HL-60/S4 treated with phorbol 12-myristate 13-acetate at 8.2 ng/mL for 4 days and 3 days (cell line): ENCODE measurements around the gene EYA2.

Experiments used
- in situ Hi-C: fragments of 300-500 bp; cut with MboI; formaldehyde crosslinking; loops from 2 replicates; pipeline ENCODE4 v1.15.0; 2022; ENCODE audit warnings: low sequenced_read_pairs

The EYA2 gene

DNA sequence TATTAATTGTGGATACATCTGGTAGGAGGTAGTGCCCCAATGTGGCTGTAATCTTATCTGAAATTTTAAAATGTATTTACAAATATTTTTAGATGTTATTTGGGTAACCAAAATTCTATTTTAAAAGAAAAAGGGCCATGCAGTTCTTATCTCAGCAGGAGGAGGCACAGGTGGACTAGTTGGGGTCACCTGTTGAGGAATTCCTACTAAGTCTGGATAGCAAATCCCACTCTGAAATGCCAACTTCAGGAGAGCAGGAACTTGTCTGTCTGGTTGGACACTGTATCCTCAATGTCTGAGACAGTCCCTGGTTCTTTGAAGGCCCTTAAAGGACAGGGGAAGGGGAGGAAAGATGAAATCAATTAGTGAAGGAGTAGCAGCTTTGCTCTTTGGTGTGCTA lies 82.6 kb downstream of the EYA2 start:
- in situ Hi-C loops = no loop called here

DNA sequence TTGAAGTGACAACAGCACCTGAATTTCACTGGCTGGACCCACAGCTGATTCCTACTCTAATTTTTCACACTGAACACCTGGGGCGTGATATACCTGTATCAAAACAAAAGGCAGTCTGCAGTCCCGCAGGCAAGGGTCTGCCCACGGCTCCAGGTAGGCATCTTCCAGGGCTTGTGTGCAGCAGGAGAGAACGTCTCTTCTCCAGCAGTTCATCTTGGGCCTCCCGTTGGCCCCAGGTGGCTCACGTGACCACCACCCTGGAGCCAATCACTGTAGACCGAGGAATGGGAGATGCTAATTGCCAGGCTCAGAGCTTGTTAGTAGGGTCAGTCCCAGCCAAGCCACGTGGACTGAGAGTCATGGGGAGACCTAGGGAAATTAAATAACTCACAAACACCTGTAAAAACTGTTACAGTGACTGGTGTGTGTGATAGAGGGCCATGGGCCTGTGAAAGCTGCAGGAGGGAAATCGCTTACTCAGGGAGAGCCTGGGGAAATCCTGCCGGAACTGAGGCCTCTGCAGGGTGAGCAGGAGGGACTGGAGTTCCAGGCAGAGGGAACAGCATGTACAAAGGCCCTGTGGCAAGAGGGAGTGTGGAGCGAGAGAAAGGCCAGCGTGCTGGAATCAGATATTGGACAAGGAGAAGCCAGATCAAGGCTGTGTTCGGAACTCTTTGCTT lies 83.4 kb downstream of the EYA2 start:
- in situ Hi-C loops = no loop called here

DNA sequence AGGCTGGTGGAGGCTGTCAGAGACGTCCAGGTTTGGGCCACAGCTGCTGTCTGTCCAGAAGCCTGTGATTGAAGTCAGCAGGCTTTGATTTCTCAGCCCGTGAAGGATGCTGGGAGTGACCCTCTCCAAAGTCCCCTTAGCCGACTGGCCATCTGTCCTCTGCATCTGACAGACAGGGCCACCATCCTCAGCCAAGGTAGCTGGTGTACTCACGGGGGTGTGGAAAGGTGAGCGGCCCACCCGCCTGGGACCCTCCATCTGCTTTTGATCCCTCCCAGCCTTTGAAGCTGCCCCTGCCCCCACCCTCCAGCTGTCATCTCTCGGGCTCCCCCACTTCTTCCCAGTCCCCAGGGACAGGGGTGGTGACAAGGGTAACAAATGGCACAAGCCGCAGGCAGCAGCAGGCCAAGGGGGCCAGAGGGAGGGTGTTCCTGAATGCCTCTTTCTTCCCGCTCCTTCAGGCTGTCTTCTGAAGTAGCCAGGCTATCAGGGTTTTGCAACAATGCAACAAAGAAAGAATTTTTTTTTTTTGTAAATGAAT lies 84.4 kb downstream of the EYA2 start:
- in situ Hi-C loops = no loop called here

DNA sequence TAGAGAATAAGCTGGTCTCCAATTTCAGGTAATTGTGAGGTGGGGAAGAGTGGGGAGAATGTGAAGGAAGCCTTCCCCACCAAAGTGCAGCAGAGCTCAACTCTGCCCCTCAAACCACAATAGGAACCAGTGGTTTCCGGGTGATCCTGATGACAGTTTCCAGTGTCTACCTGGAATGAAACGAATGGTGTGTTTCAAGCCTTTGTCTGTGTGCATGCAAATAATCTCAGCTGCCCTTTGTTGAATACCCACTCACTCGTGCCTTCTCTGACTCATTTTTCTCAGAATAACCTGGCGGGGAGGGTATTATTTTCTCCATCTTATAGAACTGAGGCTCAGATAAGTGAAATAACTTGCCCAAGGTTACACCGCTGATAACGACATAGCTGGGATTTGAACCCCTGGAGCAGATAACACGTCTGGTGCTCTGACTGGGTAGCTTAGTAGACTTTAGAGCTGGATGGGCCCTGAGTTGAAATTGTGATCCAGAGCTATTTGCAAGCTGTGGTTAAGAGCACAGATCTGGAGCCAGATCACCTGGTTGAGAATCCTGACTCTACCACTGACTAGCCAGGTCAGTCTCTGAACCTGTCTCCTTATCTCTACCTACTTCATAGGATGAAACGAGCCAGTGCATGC lies 85.1 kb downstream of the EYA2 start:
- in situ Hi-C loops = no loop called here

DNA sequence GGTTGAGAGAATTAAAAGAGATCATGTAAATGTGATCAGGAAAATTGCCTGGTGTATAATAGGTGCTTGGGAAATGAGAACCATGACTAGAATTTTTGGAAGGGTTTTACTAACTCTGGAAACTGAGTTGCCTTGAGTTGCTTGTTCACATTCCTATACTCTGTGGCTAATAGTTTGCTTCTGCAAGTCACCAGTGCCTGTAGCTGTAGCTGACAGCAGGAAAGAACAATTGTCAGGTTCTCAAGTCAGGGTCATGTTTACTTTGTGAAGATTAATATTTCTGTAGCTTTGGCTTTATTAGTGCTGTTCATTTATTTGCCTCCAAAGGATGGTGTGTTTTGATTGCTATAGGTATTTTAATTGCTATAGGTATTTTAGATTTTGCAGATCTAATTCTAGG lies 86.5 kb downstream of the EYA2 start:
- in situ Hi-C loops = no loop called here

DNA sequence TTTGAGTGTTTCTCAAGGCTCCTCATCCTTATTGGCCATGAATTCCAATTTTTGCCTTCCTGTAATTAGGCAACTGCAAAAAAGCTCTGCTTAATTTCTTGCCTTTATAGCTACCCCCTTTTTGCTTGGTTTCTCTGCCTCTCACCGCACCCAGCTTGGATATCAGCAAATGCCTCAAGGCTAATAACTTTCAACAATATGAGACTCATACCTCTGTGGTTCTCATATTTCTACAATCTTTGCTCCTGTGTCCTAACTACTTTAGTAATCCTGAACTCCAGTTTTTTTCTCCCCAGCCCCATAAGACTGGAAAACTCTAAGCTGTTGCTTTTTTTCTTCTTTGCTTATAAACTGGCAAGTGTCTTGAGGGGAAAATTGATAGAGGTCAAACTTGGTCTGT lies 88.8 kb downstream of the EYA2 start:
- in situ Hi-C loops = no loop called here

DNA sequence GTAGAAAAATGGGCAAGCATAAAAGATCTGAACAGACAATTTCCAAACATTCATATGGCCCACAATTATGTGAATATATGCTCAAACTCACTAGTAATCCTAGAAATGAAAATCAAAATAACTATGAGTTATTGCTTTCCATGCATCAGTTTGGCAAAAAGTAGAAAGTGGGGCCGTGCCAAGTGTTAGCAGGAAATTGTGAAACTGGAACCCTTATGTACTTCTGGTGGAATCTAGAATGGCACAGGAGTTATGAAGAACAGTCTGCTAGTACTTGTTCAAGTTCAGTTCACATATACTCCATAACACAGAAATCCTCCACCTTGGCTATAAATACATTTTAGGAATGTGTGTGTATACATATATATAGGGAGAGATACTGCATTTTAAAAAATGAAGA lies 89.8 kb downstream of the EYA2 start:
- in situ Hi-C loops = no loop called here

DNA sequence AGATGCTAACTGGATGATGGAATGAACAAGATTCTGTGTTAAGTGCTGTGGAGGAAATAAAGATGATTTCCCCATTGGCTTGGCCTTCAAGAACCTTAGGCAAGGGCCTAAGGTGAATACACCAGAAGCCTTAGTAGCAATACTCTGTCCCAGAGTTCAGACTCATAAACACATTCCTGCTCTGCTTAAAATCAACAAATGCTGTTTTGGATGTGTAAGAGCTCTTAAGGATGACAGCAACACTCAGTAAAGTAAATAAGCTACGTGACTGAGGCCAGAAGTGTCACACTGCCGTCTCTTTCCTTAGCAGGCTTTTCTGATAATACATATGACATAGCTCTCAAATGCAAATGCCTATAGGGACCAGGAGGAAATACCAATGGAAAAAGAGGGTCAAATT lies 90.6 kb downstream of the EYA2 start:
- in situ Hi-C loops = no loop called here

DNA sequence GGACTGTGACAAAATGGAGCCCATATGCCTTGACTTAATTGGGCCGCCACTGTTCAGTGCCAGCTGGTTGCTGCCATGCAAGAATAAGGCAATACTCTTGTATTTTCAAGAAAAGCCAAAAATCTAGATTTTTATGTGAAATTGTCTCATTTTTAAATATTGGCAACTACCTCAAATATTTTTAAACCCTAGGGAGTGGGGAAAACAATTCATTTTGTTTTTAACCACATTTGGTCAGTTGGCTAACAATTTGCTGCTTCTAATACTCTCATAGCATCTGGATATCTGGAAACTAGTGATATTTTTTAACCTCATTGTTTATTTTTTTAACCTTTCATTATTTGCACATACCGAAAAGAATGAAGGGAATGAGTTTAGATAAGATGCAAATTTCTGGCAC lies 91.0 kb downstream of the EYA2 start:
- in situ Hi-C loops = no loop called here

DNA sequence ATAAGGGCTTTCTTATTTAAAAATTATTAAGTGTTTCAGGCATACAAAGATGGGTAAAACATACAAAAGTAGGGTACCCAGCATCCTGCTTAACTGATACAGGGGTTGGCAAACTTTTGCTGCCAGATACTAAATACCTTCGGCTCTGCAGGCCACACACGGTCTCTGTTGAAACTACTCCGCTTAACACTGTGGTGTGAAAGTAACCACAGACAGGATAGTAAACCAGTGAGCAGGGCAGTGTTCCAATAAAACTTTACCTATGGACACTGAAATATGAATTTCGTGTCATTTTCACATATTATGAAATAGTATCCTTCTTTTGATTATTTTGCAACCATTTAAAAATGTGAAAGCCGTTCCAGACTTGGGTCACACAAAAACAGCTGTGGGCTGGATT lies 92.4 kb downstream of the EYA2 start:
- in situ Hi-C loops = no loop called here

DNA sequence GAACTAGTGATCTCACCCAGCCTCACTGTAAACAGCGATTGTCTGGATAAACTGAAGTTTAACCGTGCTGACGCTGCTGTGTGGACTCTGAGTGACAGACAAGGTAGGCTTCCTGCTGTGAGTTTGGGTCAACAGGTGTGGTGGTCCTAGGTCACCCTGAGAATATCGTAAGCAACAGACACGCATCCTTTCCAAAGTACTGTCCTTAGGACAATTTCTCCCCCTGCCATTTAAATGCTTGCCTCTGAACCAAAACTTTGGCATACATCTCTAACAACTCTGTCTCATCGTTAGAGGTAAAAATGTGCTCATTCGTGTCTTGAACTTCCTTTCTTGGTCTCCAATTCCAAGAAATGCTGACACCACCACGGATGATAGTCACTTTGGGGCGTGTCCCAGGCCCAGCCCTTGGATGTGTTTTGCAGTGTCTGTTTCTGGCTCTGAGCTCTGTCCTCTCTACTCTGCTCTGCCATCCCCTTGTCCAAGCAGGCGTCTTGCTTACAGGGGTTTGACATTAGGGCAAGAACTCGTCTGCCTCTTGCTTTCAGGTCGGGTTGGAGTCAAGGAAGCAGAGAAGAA lies 95.5 kb downstream of the EYA2 start:
- in situ Hi-C loops = no loop called here

DNA sequence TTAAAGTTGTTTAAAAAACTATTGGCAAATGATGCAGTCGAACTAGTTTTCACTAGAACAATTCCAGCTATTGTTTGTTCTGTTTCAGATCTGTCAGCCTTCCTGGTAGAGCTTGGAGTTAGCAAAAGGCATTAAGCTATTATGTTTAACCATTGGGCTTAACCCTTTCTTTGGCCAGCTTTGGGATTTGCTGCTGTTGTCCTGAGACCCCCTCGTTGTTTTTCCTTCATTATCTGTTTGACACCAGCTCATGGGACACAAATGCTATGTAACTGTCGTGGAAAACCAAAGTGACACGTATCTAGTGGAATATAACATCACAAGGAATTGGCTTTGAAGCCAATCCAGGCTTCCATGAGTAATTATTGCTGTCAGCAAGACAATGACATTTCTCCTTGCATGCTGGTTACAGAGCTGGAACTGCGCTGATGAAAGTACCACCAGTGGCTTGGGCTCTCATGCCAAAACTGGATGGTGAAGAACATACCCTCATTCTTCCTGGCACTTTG lies 96.0 kb downstream of the EYA2 start:
- in situ Hi-C loops = no loop called here

DNA sequence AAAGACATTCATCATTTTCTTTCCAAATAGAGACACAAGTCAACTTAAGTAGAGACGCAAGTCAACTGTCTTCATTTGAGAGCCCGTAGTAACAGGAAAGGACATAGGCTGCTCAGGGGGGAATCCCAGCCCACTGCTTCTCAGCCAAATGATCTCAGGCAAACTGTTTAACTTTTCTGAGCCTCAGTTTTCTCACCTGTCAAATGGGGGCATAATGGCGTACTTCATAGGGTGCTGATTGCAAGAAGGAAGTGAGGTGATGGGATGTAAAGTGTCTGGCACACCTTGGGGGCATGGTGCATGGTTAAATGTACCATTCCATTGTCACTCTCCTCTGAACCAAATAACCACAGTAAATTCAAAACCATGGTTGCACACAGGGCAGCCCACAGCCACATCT lies 96.5 kb downstream of the EYA2 start:
- in situ Hi-C loops = no loop called here

DNA sequence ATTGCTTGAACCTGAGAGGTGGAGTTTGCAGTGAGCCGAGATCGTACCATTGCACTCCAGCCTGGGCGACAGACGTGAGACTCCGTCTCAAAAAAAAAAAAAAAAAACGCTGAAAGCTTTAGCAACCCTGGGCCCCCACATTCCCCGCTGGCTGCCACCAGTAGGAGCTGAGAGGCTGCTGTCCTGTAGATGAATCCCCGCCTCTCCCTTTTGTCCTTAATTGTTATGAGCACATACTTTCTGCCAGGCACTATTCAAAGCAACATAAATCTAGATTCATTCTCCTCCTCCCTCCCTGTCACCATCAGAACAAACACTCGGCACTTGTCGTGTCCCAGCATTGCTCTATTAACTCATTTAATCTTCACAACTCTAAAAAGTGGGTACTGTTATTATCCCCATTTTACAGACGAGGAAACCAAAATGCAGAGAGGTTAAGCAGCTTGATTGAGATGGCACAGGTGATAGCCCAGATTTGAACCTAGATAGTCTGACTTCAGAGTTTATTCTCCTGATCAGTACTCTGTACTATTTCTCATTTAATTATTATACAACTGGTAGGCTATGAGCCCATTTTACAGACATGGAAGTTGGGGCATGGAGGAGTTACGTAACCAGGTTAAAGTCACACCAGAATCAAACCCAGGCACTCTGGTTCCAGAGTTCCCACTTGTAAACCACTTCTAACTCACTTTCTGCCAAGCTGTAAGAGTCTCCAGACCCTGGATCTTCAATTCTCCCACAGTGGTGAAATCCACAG lies 97.4 kb downstream of the EYA2 start:
- in situ Hi-C loops = no loop called here

DNA sequence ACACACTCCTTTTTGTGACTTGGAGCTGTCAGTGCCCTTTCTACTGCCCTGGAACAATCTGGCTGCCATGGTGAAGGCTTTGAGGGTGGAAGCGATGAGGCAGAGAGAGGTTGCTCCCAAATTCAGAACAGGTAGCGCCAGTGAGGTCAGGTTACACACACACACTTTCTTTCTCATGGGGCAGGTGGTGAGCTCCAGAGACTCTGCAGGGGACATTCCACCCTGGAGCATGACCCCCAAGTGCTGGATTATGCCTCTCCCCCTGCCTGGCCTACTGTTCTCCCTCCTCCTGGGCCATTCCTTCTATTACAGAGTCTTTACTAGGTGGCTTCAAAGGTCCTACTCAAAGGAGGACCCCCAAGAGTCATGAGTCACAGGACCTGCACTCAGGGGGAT lies 98.0 kb downstream of the EYA2 start:
- in situ Hi-C loops = no loop called here

DNA sequence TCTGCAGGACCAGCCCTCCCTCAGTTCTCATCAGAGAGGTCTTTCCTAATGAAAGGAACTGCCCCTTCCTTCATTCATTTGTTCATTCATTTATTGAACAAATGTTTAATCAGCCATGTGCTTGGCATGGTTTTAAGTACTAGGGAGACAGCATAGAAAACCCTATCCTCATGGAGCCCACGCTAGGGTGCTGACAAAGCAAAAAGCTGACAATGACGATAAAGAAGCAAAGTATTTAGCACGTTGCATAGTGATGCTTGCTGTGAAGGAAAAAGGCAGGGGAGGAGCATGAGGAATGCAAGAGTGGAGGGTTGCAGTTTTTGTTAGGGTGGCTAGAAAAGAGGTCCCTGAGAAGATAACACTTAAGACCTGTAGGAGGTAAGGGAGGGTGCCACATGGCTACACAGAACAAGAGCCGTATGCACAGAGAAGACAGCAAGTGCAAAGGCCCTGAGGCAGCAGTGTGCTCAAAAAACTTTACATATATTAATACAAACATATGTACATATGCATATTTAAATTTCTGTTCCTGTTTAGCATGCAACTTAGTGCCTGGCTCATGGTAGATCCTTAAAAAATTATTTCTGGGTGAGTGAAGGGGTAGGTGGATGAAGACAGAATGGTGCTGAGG lies 98.9 kb downstream of the EYA2 start:
- in situ Hi-C loops = no loop called here

DNA sequence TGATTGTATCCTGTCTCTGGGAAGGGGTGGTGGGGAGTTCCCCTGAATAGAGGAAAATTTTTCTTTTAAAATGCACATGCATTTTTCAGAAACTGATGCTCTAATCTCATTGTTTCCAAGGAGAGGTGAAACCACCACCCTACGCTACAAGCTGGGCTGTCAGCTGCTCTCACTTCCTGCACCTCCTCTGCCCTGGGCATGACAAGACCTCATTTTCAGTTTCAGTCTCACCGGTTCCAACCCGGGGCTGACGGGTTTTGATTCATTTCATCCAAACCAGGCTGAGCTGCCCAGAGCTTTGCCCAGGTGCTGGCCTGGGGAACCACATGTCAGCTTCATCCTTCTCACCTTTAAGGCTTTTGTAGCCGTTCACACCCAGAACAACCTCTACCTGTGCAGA lies 99.7 kb downstream of the EYA2 start:
- in situ Hi-C loops = no loop called here

DNA sequence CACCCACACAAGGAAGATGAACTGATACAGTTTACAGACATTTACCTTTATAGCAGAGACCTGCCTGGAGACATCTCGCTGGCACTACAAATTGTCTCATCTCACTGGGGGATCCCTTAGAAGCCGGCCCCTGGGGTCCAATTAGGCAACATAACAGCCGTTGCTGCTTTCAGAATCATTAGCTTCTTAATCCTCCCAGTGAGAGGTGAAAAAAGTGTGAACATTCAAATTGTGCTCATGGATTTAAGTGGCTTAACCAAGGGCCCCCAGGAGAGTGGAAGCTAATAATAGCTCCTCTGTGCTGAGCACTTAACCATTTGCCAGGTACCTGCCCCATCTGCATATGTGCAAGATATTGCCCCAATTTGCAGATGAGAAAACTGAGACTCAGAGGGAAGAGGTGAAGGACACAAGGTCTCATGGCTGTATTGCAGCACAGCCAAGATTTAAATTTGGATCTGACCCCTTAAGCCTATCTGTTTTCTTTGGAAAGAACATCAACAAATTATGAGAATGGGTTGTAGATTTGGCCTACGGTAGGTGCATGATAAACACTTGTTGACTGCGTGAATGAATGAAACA lies 101.0 kb downstream of the EYA2 start:
- in situ Hi-C loops = no loop called here

DNA sequence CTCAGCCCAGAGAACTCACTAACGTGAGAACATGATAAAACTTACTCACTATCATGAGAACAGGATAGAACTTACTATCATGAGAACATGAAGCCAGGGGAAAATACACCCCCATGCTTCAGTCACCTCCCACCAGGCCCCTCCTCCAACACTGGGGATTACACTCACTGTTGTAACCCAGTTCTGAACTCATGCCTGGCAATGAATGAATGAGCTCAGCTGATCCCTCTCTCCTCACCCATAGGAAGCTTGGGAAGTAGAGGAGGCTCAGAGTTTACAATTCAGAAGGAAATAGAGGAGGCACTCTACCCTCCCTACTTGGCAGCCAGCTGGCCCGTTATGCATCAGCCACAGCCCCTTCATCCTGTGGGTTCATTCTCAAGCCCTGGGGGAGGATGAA lies 102.5 kb downstream of the EYA2 start:
- in situ Hi-C loops = no loop called here

DNA sequence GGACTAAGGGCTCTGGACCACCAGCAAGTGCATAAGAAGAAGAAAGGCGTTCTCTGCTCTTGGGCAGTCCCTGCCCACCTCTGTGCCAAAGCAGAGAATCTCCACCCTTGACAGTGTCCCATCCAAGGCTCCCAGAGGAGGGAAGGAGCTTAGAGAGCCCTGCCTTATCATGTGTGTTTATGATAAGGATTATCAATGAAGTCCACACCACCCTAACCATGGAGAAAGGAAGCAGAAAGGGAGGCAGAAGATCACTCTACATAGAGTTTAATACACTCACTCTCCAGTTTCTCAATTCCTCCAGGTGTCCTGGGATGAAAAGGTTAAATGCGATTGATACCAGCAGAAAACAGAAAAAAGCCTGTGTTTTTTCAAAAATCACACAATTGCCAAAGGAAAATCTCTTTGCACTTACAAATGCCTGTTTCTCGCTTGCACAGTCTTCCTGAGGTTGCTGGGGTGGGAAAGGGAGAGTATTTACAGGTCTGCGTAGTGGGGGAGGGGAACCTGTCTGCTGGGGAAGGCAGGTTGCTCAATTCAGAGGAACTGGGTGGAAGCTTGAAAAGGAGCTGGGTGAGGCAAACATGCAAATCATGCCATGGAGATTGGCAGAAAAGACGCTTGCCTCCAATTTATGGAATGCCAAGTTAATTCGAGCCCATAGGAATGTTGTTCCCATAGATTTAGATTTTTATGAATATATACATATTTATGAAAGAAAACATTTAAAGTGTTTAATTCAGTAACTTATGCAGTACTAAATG lies 104.0 kb downstream of the EYA2 start:
- in situ Hi-C loops = no loop called here
